ENCODE measurements around the gene POU2F1.
A peak's percentile ranks its signal among the peaks of the same experiment; 100 is the strongest.

POU2F1 gene

DNA sequence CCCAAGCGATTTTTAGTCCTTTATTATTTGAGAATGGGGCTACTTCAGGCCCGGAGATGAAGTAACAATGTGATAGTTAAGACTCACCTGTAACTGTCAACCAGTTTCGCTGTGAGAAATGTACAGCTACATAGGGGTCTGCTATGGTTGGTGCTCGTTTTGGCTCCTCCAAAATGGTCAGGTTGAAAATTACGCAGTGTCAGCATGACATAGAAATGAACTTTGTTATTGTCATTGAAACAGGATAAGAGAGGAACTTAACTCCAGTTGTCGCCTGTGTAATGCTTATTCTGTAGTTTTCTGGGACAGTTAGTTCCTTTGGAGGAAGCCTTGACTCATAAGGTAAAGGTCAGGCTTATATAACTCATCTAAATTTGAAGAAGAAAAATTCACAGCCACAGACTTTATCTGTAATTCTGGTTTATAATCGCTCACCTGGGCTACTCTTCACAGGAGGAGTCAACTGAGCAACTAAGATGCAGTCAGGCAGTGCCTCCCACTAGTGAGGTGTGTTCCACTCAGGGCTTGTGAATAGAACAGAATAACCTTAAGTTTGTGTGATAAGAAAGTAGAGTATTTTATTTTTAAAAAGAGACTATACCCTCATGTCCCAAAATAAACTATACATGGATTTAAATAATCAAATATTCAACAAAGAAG is 166.7 kb downstream of the POU2F1 start:
- DNase-seq (ENCODE audit: low read depth, low spot score), result no peak
- H3K9me3 ChIP-seq (ENCODE audit: insufficient read depth, low read length), result no peaks in the 10 kb centered on the region
- H3K4me1 ChIP-seq (ENCODE audit: insufficient read depth, insufficient read length), result no peaks in the 10 kb centered on the region
- H3K36me3 ChIP-seq (ENCODE audit: insufficient read depth, insufficient read length, low read length), result peaks cover 54% of the 10 kb centered on the region
- H3K27me3 ChIP-seq (ENCODE audit: insufficient read depth, insufficient read length), result no peaks in the 10 kb centered on the region
- H3K9ac ChIP-seq (ENCODE audit: insufficient read length, low read depth), result no peak overlapping the region
- TF ChIP-seq YY1 (IDR thresholded peaks at IDR 0.05; ENCODE audit: insufficient read depth, insufficient read length) (no peak), SUZ12 (IDR thresholded peaks at IDR 0.05; ENCODE audit: extremely low read depth, insufficient read depth, insufficient read length) (no peak), ZNF274 (IDR thresholded peaks at IDR 0.05; ENCODE audit: low read depth, low read length) (no peak)
- no peak overlapping the region for H3K4me3 ChIP-seq (ENCODE audit: insufficient read length, low read depth)

DNA sequence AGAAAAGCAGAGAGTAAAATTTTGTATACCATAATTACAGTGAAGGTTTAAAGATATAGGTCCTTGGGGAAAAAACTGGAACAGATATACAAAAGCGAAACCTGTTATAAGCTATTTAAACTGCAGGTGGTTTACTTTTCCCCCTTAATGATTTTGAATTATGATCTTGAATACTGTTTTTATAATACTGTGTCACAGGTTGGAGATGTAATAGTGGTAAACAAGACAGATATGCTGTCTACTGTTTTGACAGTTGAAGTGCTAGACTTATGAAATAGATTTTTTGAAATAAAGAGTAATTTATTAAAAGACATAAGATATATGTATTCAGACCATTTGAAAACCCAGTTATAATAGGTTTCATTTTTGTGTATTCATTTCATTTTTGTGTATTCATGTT is 168.3 kb downstream of the POU2F1 start:
- H3K9ac ChIP-seq (ENCODE audit: insufficient read length, low read depth), result no peak overlapping the region
- H3K4me1 ChIP-seq (ENCODE audit: insufficient read depth, insufficient read length), result no peaks in the 10 kb centered on the region
- H3K9me3 ChIP-seq (ENCODE audit: insufficient read depth, low read length), result no peaks in the 10 kb centered on the region
- H3K27me3 ChIP-seq (ENCODE audit: insufficient read depth, insufficient read length), result no peaks in the 10 kb centered on the region
- H3K36me3 ChIP-seq (ENCODE audit: insufficient read depth, insufficient read length, low read length), result peaks cover 48% of the 10 kb centered on the region
- H3K4me3 ChIP-seq (ENCODE audit: insufficient read length, low read depth), result no peak overlapping the region
- TF ChIP-seq ZNF274 (IDR thresholded peaks at IDR 0.05; ENCODE audit: low read depth, low read length) (no peak), SUZ12 (IDR thresholded peaks at IDR 0.05; ENCODE audit: extremely low read depth, insufficient read depth, insufficient read length) (no peak), YY1 (IDR thresholded peaks at IDR 0.05; ENCODE audit: insufficient read depth, insufficient read length) (no peak)
- DNase-seq (ENCODE audit: low read depth, low spot score), result no peak

DNA sequence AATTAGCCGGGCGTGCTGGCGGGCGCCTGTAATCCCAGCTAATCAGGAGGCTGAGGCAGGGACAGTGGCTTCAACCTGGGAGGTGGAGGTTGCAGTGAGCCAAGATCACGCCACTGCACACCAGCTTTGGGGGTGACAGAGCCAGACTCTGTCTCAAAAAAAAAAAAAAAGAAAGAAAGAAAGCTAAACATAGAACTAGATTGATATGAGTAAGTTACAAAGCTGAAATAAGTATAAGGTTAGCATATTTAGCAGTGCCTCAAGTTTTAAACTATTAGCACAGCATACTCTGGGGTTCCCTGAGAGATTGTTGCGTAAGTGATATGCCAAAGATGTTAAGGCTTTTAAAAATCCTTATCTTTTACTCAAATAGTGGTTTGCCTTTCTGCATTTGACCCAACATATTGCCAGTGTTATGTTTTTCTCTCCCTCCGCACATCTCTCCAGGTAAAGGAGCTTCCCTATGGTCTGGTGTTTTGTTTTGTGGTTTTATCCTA is 171.6 kb downstream of the POU2F1 start:
- peaks cover 38% of the 10 kb centered on the region for H3K36me3 ChIP-seq (ENCODE audit: insufficient read depth, insufficient read length, low read length)

DNA sequence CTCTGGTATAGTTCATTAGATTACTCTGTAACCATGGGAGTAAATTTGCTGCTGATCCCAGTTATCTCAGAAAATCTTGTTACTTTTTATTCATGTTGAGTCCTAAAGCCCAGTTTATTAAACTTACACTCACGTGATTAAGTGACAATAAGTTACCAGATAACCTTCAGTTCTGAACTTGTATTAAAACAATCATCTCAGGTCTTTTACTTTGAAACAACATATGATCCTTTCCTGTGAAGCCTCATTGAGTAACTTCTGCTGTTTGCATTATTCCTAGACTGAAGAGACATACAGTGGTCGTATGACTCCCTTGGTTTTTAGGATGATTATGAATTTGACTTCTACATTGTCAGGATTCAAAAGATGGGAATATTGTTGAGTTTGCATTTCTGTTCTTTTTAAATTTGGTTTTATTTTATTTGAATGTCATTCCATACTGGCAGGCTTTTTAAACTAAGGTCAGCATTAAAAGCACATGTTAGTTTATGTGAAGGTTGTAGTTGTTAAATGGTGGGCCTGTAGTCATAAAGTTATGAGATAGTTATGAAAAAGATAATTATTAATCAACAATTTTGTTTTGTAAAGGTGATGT is 179.8 kb downstream of the POU2F1 start:
- Histone ChIP-seq H3K9me3 (ENCODE audit: insufficient read depth, low read length) (no peaks in the 10 kb centered on the region), H3K36me3 (ENCODE audit: insufficient read depth, insufficient read length, low read length) (peaks cover 45% of the 10 kb centered on the region)

More for the DNA sequence above, 171.6 kb downstream of the POU2F1 start:
- Histone ChIP-seq H3K27me3 (ENCODE audit: insufficient read depth, insufficient read length) (no peaks in the 10 kb centered on the region), H3K4me1 (ENCODE audit: insufficient read depth, insufficient read length) (no peaks in the 10 kb centered on the region), H3K9ac (ENCODE audit: insufficient read length, low read depth) (no peak overlapping the region), H3K9me3 (ENCODE audit: insufficient read depth, low read length) (no peaks in the 10 kb centered on the region), H3K4me3 (ENCODE audit: insufficient read length, low read depth) (no peak overlapping the region)
- TF ChIP-seq YY1 (IDR thresholded peaks at IDR 0.05; ENCODE audit: insufficient read depth, insufficient read length) (no peak), SUZ12 (IDR thresholded peaks at IDR 0.05; ENCODE audit: extremely low read depth, insufficient read depth, insufficient read length) (no peak), ZNF274 (IDR thresholded peaks at IDR 0.05; ENCODE audit: low read depth, low read length) (no peak)
- no peak for DNase-seq (ENCODE audit: low read depth, low spot score)

DNA sequence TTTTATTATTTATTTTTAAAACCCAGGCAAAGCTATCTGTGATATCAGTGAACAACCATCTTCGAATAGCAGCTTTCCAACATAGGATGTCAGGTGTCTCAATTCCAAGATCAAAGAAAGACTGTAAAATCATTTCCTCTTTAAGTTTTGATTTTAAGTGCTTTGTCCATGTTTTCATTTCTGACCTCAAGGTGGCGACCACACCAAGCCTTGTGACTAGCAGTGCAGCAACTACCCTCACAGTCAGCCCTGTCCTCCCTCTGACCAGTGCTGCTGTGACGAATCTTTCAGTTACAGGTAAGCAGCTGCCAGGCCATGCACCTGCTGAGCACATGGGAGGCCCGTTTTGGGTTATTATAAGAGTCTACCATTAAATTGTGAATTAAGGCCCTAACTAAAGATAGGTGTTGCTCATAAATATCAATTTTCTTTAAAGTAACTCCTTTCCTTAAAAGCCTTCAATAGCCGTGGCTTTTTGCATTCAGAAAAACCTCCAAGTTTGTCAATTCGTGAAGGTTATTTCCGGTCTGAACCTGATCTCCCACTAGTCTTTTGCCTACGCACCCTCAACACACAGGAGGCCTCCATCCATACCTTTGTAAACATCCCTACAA is 180.7 kb downstream of the POU2F1 start:
- H3K9ac ChIP-seq (ENCODE audit: insufficient read length, low read depth), result no peak overlapping the region
- H3K27me3 ChIP-seq (ENCODE audit: insufficient read depth, insufficient read length), result no peaks in the 10 kb centered on the region
- DNase-seq (ENCODE audit: low read depth, low spot score), result peak; percentile 65
- H3K4me1 ChIP-seq (ENCODE audit: insufficient read depth, insufficient read length), result no peaks in the 10 kb centered on the region
- H3K9me3 ChIP-seq (ENCODE audit: insufficient read depth, low read length), result no peaks in the 10 kb centered on the region
- peaks cover 39% of the 10 kb centered on the region for H3K36me3 ChIP-seq (ENCODE audit: insufficient read depth, insufficient read length, low read length)
- no peak overlapping the region for H3K4me3 ChIP-seq (ENCODE audit: insufficient read length, low read depth)
- TF ChIP-seq SUZ12 (IDR thresholded peaks at IDR 0.05; ENCODE audit: extremely low read depth, insufficient read depth, insufficient read length) (no peak), YY1 (IDR thresholded peaks at IDR 0.05; ENCODE audit: insufficient read depth, insufficient read length) (no peak), ZNF274 (IDR thresholded peaks at IDR 0.05; ENCODE audit: low read depth, low read length) (no peak)

More for the DNA sequence above, 179.8 kb downstream of the POU2F1 start:
- TF ChIP-seq SUZ12 (IDR thresholded peaks at IDR 0.05; ENCODE audit: extremely low read depth, insufficient read depth, insufficient read length) (no peak), YY1 (IDR thresholded peaks at IDR 0.05; ENCODE audit: insufficient read depth, insufficient read length) (no peak), ZNF274 (IDR thresholded peaks at IDR 0.05; ENCODE audit: low read depth, low read length) (no peak)
- H3K4me1 ChIP-seq (ENCODE audit: insufficient read depth, insufficient read length), result no peaks in the 10 kb centered on the region
- no peak for DNase-seq (ENCODE audit: low read depth, low spot score)
- H3K4me3 ChIP-seq (ENCODE audit: insufficient read length, low read depth), result no peak overlapping the region
- no peak overlapping the region for H3K9ac ChIP-seq (ENCODE audit: insufficient read length, low read depth)
- no peaks in the 10 kb centered on the region for H3K27me3 ChIP-seq (ENCODE audit: insufficient read depth, insufficient read length)

DNA sequence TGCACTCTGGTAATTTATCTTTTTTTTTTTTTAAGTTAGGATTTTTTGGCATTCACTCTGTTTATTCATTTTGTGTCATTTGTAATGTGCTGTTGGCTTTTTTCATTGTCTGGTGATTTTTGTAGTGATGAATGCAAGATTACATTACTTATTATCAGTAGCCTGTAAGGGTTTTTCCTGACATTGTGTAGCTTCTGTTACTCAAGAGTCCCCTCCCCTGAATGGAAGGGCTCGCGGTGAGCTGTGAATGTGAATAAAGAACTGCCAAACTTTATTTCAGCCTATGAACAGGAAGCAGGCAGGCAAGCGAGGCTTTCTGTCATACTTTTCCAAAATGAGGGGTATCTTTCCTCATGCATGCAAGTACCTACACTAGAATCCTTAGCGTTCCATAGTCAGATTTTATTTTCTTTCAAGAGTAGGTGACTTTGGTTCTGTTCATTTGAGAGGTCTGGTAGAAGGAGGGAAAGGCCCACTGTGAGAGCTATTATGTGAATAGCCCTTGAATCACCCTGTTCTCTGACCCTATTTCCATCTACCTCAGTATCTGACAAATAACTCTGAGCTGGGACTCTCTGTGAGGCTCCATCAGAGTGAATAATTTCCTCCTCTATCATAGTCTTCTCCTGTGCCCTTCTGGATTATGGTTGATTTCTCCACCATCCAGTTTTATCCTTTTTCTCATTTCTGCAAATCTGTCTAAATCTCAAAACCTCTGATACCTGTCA is 183.6 kb downstream of the POU2F1 start:
- no peak overlapping the region for H3K9ac ChIP-seq (ENCODE audit: insufficient read length, low read depth)
- H3K36me3 ChIP-seq (ENCODE audit: insufficient read depth, insufficient read length, low read length), result peaks cover 21% of the 10 kb centered on the region
- H3K4me1 ChIP-seq (ENCODE audit: insufficient read depth, insufficient read length), result no peaks in the 10 kb centered on the region
- no peak for TF ChIP-seq SUZ12 (IDR thresholded peaks at IDR 0.05; ENCODE audit: extremely low read depth, insufficient read depth, insufficient read length)
- no peak for TF ChIP-seq ZNF274 (IDR thresholded peaks at IDR 0.05; ENCODE audit: low read depth, low read length)
- no peak for TF ChIP-seq YY1 (IDR thresholded peaks at IDR 0.05; ENCODE audit: insufficient read depth, insufficient read length)
- H3K9me3 ChIP-seq (ENCODE audit: insufficient read depth, low read length), result no peaks in the 10 kb centered on the region
- no peaks in the 10 kb centered on the region for H3K27me3 ChIP-seq (ENCODE audit: insufficient read depth, insufficient read length)
- no peak overlapping the region for H3K4me3 ChIP-seq (ENCODE audit: insufficient read length, low read depth)
- no peak for DNase-seq (ENCODE audit: low read depth, low spot score)
